HG02885 (cell line): ENCODE results near the gene TMEM190.
A peak's percentile ranks its signal among the peaks of the same experiment; 100 is the strongest.

Experiments used
- ATAC-seq: cut with Tn5 transposase; IDR thresholded peaks from one replicate; pipeline ENCODE4 v1.9.1; 2021; ENCODE audit warnings: mild to moderate bottlenecking; ENCODE audit not compliant: unreplicated experiment, poor library complexity

The TMEM190 gene

GRCh38 chr19:55369653-55370304 lies 6.8 kb upstream of the TMEM190 start:
- ATAC-seq = no peak

- no peak for ATAC-seq
Measured at GRCh38 chr19:55370305-55370988, 6.2 kb upstream of the TMEM190 start, which contains the start of gene IL11. Gene IL11 (minus strand): TSS chr19:55370463. CDS start chr19:55370310, 153 bp downstream.

GRCh38 chr19:55372316-55373081 lies 4.1 kb upstream of the TMEM190 start:
- no peak for ATAC-seq

DNA sequence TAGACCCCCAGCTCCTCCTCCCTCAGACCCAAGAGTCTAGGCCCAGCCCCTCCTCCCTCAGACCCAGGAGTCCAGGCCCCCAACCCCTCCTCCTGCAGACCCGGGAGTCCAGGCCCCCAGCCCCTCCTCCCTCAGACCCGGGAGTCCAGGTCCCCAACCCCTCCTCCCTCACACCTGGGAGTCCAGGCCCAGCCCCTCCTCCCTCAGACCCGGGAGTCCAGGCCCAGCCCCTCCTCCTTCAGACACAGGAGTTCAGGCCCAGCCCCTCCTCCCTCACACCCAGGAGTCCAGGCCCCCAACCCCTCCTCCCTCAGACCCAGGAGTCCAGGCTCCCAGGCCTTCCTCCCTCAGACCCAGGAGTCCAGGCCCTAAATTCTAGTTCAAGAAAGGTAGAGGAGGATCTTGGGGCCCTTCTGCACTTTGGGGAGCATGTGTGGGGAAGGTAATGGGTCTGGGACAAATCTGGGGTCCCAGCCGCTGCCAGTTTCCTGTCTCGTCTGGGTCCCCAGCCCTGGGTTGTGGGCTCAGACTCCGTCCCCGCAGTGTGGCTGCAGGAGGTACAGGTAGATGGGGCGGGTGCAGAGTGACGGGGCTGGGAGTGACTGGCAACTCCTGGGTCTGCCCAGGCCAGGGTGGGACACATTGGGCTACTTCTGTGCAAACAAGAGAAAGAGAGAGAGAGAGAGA lies 3.2 kb upstream of the TMEM190 start:
- ATAC-seq = no peak

- no peak for ATAC-seq
Measured at GRCh38 chr19:55373993-55374757, 2.5 kb upstream of the TMEM190 start.

DNA sequence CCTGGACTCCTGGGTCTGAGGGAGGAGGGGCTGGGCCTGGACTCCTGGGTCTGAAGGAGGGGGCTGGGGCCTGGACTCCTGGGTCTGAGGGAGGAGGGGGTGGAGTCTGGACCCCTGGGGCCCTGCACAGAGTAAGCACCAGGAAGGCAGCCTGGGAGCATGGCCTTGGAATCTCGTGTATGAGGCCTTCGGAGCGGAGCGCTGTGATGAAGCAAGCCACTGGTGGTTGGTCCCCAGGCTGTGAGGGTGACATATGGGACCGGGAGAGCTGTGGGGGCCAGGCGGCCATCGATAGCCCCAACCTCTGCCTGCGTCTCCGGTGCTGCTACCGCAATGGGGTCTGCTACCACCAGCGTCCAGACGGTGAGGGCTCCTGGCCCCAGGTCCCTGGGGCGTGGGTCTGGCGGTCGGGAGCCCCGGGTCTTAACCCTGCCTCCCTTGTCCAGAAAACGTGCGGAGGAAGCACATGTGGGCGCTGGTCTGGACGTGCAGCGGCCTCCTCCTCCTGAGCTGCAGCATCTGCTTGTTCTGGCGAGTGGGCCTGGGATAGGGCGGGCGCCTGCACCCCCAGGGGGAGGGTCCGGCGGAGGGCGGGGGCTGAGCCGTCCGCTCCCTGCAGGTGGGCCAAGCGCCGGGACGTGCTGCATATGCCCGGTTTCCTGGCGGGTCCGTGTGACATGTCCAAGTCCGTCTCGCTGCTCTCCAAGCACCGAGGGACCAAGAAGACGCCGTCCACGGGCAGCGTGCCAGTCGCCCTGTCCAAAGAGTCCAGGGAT lies 918 bp downstream of the TMEM190 start:
- no peak for ATAC-seq

- ATAC-seq = no peak
Measured at GRCh38 chr19:55379174-55379573, 2.5 kb downstream of the TMEM190 start.

DNA sequence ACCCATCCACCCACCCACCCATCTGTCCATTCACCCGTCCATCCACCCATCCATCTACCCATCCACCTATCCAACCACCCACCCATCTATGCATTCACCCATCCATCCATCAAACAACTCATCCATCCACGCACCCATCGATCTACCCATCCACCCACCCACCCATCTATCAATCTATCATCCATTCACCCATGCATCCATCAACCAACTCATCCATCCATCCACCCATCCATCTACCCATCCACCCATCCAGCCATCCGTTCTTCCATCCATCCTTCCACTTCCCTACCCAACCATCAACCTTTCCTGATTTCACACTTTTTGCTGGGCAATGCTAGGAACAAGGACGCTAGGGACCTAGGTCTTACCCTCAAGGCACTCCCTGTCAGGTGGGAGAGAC lies 5.4 kb downstream of the TMEM190 start:
- ATAC-seq = no peak

DNA sequence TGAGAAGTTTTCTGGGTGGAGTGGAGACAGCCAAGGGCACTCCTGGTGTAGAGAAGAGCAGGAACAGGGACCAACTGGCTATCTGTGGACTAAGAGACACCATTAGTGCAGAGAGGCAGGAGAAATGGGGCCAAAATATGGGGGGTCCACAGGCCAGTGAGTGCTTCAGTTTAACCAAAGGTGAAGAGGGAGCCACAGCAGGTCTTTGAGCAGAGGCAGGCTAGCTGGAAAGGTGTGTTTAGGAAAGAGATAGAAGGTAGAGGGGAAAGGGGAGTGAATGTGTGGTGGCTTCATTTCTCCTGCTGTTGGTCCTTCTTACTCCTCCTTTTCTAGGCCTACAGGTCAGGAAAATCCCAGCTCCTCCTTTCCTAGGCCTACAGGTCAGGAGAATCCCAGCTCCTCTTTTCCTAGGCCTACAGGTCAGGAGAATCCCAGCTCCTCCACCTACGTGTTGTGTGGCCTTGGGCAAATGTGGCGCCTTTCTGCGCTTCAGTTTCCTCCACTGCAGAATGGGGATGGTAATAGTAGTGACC lies 6.0 kb downstream of the TMEM190 start:
- ATAC-seq = no peak

- no peak for ATAC-seq
Measured at GRCh38 chr19:55383279-55384130, 6.9 kb downstream of the TMEM190 start.

- no peak for ATAC-seq
Measured at GRCh38 chr19:55384131-55384919, 7.7 kb downstream of the TMEM190 start, which contains the start of gene TMEM238. Gene TMEM238 (minus strand): TSS chr19:55384292. CDS start chr19:55384259, 33 bp downstream.

DNA sequence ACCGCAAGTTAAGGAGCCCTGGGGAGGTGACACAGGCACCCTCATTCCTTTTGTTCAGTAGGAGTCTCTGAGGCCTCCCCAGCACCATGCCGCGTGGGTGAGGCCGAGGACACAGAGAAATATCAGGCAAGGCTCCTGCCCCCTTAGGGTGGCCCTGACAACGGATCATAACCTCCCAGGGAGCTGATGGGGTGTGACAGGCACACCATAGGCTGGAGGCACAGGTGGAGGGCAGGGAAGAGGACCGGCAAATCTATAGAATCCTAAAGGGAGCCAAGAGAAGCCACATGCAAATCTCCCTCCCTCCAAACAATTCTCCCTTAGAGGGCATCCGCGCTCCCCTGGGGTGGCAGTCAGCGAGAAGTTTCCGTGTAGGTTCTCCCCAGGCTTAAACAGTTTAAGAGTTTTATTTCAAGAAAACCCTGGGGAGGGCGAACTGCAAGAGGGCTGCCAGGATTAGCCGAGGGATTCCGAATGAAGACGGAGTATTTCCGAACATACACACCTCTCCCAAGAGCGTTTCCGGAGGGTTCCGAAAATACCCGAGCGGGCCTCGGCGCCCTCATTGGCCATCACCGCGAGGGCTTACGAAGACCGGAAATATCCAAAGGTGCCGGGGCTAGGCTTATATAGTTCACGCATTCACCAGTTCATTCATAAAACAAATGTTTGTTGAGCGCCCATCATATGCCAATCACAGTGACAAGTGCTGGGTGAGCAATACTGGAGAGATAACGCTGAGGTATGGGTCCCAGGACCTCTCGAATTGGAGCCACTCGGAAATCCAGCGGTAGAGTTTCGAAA lies 8.5 kb downstream of the TMEM190 start:
- peak; percentile 53 for ATAC-seq

DNA sequence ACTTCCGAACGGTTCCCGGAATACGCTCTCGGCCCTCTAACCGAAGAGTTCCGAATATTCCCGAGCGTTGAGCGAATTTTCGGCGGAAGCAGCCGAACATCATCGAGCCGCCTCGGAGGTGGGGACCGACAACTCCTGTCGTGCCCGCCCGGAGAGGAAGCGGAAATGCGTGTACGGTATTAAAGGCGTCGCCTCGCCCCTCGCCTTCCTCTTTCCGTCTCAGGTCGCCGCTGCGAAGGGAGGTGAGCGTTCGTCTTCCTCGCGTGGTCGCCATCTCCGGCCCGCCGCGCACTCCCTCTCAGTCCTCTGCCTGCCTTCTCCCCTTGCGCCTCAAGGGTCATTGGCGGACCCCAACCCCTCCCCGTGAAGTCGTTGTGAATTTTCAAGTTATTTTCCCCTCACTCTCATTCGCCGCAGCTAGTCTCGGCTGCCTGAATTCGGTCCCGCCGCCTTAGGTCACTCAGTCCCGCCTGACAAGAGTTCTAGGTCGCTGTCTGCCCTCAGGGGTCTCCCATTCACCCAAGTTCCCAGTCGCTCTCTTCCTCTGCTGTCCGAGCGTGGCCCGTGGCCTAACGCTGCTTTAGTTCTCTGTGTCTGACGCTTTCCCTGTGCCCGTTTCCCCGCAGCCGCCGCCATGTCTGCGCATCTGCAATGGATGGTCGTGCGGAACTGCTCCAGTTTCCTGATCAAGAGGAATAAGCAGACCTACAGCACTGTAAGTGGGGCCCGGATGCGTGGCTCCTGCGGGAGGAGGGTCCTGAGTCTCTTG lies 9.3 kb downstream of the TMEM190 start, which contains the start of gene RPL28:
Gene RPL28, plus strand, starts transcription at position 209 of the 769 bp plus-strand sequence. Its CDS starts 426 bp downstream, at position 635.
- peak; percentile 75 for ATAC-seq

DNA sequence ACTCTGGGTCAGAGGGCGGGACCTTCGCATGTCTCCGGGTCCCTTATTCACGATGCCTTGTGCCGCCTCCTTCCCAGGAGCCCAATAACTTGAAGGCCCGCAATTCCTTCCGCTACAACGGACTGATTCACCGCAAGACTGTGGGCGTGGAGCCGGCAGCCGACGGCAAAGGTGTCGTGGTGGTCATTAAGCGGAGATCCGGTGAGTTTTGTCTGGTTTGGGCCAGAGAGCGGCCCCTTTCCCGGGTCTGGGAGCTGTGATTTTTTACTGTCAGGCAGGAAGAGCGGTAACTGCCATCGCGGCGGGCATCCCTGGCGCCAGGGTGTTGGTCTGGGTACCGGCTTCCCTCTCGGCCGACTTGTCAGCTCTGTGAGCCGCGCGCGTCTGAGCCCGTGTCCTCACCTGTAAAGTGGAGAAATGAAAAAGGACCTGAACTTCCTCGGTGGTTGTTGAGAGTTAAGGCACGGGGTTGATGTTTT lies 9.9 kb downstream of the TMEM190 start:
- ATAC-seq = no peak

- no peak for ATAC-seq
Measured at GRCh38 chr19:55387736-55388497, 11.3 kb downstream of the TMEM190 start.
